Measurements from ENCODE around the gene PPM1J.
A peak's percentile ranks its signal among the peaks of the same experiment; 100 is the strongest.

PPM1J gene

DNA sequence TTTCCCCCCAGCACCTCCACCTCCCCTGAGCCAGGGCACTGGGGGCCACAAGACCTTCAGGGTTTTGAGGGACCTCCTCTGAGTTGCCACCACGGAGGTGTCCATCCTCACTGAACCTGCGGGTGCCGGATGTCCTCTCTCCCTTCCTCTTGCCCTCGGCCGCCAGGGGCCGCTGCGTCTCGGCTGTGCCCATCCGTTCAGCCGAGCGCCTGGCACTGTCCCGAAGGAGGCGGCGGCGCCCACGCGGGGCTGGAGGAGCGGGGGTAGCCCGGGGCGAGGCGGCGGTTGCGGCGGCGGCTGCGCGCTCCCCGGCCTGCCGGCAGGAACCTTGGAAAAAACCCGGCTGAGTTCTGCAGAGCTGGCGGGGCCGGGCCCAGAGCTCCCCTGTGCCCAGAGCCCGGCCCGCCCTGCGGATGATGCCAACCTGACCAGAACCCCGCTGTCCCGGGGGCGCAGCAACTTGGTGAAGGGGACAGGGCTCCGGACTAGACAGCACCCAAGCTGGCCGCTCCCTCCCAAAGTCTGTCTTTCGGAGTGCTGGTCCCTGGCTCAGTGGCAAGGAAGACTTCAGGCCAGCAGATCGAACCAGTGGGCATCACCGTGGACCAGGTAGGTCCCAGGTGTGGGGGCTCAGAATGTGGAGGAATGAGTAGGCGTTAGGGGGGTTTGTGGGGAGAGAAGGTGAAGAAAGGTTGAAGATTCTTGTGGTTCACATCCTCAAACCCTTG lies 3.7 kb upstream of the PPM1J start:
- H3K36me3 ChIP-seq (ENCODE audit: low read length) = no peaks in the 10 kb centered on the region
- peak overlapping the region; percentile 33 for H3K4me2 ChIP-seq (ENCODE audit: low read depth, low read length, poor library complexity, severe bottlenecking)
- H3K79me2 ChIP-seq (ENCODE audit: insufficient read depth, low read length) = no peaks in the 10 kb centered on the region
- 0 out of 2 replicates have a peak, but pooled peaks cover 1% of the 10 kb centered on the region for H3F3A ChIP-seq (ENCODE audit: insufficient read depth)
- H3K4me3 ChIP-seq (ENCODE audit: insufficient read depth, low read length, poor library complexity, severe bottlenecking) = no peak overlapping the region
- no peak overlapping the region for H3K9ac ChIP-seq (ENCODE audit: low read length)
- no peaks in the 10 kb centered on the region for H3K27me3 ChIP-seq (ENCODE audit: low read length)
- no peaks in the 10 kb centered on the region for H3K9me2 ChIP-seq (replicated peaks; ENCODE audit: insufficient read depth, low read length)
- H4K20me1 ChIP-seq (ENCODE audit: low read depth, low read length) = no peaks in the 10 kb centered on the region
- no peak overlapping the region for H2AFZ ChIP-seq (ENCODE audit: low read depth, low read length, severe bottlenecking)
- TF ChIP-seq, protein P1, sequence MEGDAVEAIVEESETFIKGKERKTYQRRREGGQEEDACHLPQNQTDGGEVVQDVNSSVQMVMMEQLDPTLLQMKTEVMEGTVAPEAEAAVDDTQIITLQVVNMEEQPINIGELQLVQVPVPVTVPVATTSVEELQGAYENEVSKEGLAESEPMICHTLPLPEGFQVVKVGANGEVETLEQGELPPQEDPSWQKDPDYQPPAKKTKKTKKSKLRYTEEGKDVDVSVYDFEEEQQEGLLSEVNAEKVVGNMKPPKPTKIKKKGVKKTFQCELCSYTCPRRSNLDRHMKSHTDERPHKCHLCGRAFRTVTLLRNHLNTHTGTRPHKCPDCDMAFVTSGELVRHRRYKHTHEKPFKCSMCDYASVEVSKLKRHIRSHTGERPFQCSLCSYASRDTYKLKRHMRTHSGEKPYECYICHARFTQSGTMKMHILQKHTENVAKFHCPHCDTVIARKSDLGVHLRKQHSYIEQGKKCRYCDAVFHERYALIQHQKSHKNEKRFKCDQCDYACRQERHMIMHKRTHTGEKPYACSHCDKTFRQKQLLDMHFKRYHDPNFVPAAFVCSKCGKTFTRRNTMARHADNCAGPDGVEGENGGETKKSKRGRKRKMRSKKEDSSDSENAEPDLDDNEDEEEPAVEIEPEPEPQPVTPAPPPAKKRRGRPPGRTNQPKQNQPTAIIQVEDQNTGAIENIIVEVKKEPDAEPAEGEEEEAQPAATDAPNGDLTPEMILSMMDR (IDR thresholded peaks at IDR 0.05; ENCODE audit: insufficient read depth, low read length, poor library complexity, severe bottlenecking) = peak; percentile 74
- TF ChIP-seq EZH2phosphoT487 (conservative IDR thresholded peaks at IDR 0.05; ENCODE audit: low read length) = no peak
- no peaks in the 10 kb centered on the region for H3K9me3 ChIP-seq (ENCODE audit: insufficient read depth, low read length)
- no peak overlapping the region for H3K27ac ChIP-seq (ENCODE audit: low read depth, low read length)

DNA sequence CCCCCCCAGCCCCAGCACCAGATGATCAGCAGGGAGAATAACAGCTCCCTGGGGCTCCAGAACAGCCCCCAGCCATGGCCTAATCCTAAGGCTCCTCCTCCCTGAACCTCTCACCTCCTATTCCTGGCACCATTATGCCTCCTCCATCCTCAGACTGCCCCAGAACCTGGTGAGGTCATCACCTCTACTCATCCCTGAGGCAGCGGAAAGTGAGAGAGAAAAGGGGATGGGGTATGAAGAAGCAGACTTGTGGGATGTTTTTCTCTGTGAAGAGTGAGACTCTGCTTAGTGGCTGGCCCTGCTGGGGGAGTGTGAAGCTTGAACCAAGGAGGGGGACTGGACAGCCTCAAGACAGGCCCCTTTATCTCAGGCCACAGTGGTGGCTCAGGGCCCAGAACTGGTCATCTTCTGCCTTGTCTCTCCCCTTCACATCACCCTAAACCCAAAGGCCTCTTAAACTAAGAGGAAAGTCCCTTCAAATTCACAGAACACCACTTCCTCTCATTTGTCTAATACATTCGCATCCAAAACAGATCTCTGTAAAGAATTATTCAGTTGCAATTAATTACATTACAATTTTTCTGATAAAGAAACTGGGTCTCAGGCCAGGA lies 2.2 kb upstream of the PPM1J start:
- H3K79me2 ChIP-seq (ENCODE audit: insufficient read depth, low read length) = no peaks in the 10 kb centered on the region
- H3K4me2 ChIP-seq (ENCODE audit: low read depth, low read length, poor library complexity, severe bottlenecking) = no peak overlapping the region
- H3K27ac ChIP-seq (ENCODE audit: low read depth, low read length) = no peak overlapping the region
- no peaks in the 10 kb centered on the region for H3K36me3 ChIP-seq (ENCODE audit: low read length)
- no peak overlapping the region for H2AFZ ChIP-seq (ENCODE audit: low read depth, low read length, severe bottlenecking)
- H3K9ac ChIP-seq (ENCODE audit: low read length) = no peak overlapping the region
- no peaks in the 10 kb centered on the region for H4K20me1 ChIP-seq (ENCODE audit: low read depth, low read length)
- H3K9me2 ChIP-seq (replicated peaks; ENCODE audit: insufficient read depth, low read length) = no peaks in the 10 kb centered on the region
- H3K27me3 ChIP-seq (ENCODE audit: low read length) = no peaks in the 10 kb centered on the region
- H3K4me3 ChIP-seq (ENCODE audit: insufficient read depth, low read length, poor library complexity, severe bottlenecking) = no peak overlapping the region
- peaks cover 11% of the 10 kb centered on the region; the same call in 1 of the 2 replicates for H3F3A ChIP-seq (ENCODE audit: insufficient read depth)
- no peak for TF ChIP-seq EZH2phosphoT487 (conservative IDR thresholded peaks at IDR 0.05; ENCODE audit: low read length)
- TF ChIP-seq, protein P1 (IDR thresholded peaks at IDR 0.05; ENCODE audit: insufficient read depth, low read length, poor library complexity, severe bottlenecking) = no peak
- H3K9me3 ChIP-seq (ENCODE audit: insufficient read depth, low read length) = no peaks in the 10 kb centered on the region

DNA sequence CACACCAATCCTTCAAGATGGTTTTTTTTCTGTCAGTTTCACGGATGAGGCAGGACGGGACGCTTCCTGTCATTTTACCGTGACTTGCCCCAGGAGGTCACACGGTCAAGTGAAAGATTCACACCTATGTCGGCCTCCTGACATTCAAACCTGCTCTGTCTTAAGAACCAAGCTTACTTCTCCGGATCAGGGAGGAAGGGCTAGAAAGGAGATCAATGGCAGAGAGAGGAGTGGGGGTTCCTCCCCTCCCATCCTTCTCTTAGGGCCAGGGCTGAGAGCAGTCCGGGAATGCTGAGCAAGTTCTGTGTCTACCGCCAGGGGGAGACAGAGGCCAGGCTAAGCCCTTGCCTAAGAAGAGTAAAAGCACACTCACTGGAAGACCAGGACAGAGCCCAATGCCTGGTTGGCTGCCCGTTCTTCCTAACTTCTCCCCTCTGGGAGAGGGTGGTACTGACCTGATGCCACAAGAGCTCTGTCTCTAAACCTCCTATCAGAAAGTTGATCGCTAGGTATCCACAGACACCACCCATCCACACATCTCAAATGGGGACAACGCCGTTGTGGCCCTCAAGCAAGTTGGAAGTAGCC lies 1.1 kb upstream of the PPM1J start:
- TF ChIP-seq, protein P1 (IDR thresholded peaks at IDR 0.05; ENCODE audit: insufficient read depth, low read length, poor library complexity, severe bottlenecking) = peak; percentile 84
- TF ChIP-seq EZH2phosphoT487 (conservative IDR thresholded peaks at IDR 0.05; ENCODE audit: low read length) = no peak
- Histone ChIP-seq H3K9me2 (replicated peaks; ENCODE audit: insufficient read depth, low read length) (no peaks in the 10 kb centered on the region), H3K36me3 (ENCODE audit: low read length) (no peaks in the 10 kb centered on the region), H2AFZ (ENCODE audit: low read depth, low read length, severe bottlenecking) (no peak overlapping the region), H3K9me3 (ENCODE audit: insufficient read depth, low read length) (no peaks in the 10 kb centered on the region), H4K20me1 (ENCODE audit: low read depth, low read length) (no peaks in the 10 kb centered on the region), H3F3A (ENCODE audit: insufficient read depth) (peaks cover 11% of the 10 kb centered on the region; the same call in 1 of the 2 replicates), H3K4me3 (ENCODE audit: insufficient read depth, low read length, poor library complexity, severe bottlenecking) (peak overlapping the region; percentile 57), H3K27me3 (ENCODE audit: low read length) (no peaks in the 10 kb centered on the region), H3K79me2 (ENCODE audit: insufficient read depth, low read length) (no peaks in the 10 kb centered on the region), H3K27ac (ENCODE audit: low read depth, low read length) (no peak overlapping the region), H3K9ac (ENCODE audit: low read length) (peak overlapping the region; percentile 42; the same call in 1 of the 2 replicates), H3K4me2 (ENCODE audit: low read depth, low read length, poor library complexity, severe bottlenecking) (peak overlapping the region; percentile 67)
